GM12878 (cell line): Measurements from ENCODE around the gene NOP9. TPM values are rescaled to one million over a fixed set of nuclear protein-coding genes. Genes with fewer than 3 reads are reported as not detected.

ENCODE experiments used
- ATAC-seq: fragments of 200-7000 bp; cut with Tn5 transposase; 3 replicates; pipeline ENCODE4 v1.9.1; 2020; ENCODE audit warnings: mild to moderate bottlenecking, moderate library complexity
- BruUV-seq: library from RNA; stranded (reverse); fragments of 400-500 nt; replicated peaks from 2 replicates; lab custom pipeline; 2021; lab: Mats Ljungman, UMichigan
- CTCF ChIA-PET: fragments of 300-600 bp; sonication (Branson Sonifier 250); formaldehyde crosslinking; extraction: SDS; loops from one replicate; lab custom pipeline; 2021; ENCODE audit warnings: inconsistent platforms; lab: Yijun Ruan, JAX
- POLR2A ChIA-PET: fragments of 350-600 bp; formaldehyde crosslinking; extraction: SDS; loops from one replicate; lab custom pipeline; 2021; ENCODE audit warnings: inconsistent platforms; lab: Charles Lee
- RAD21 ChIA-PET: fragments of 300-600 bp; sonication (Branson Sonifier 250); formaldehyde crosslinking; loops from one replicate; lab custom pipeline; 2023; ENCODE audit warnings: antibody characterized with exemption; ENCODE audit not compliant: unreplicated experiment; lab: Charles Lee
- SMC1A ChIA-PET: fragments of 300-600 bp; sonication (Branson Sonifier 250); formaldehyde crosslinking; loops from one replicate; lab custom pipeline; 2023; ENCODE audit not compliant: unreplicated experiment, uncharacterized antibody; lab: Charles Lee
- DNase-seq: peaks from one replicate; pipeline ENCODE4 v3.0.0-alpha.2; 2011; ENCODE audit warnings: low read depth, low spot score
- FAIRE-seq: peaks from 3 replicates; lab custom pipeline; 2011; peaks lifted over from hg19 to GRCh38; lab: Jason Lieb, UNC
- H2AFZ ChIP-seq: 2 replicates; pipeline ENCODE4 v1.6.0; 2011; ENCODE audit warnings: low read depth, low read length, control low read depth; ENCODE audit not compliant: control insufficient read depth
- H3K27ac ChIP-seq: 2 replicates; pipeline ENCODE4 v1.5.1; 2011; ENCODE audit warnings: control low read depth; ENCODE audit not compliant: control insufficient read depth, insufficient read depth
- H3K27me3 ChIP-seq, 2 experiments: replicated peaks in 1 of 2; 2 replicates each; pipeline versions ENCODE4 v1.6.0 to v1.6.1; 2011; ENCODE audit warnings: low read length in 1 of 2; ENCODE audit not compliant: control insufficient read depth in 2 of 2, insufficient read depth in 2 of 2
- H3K36me3 ChIP-seq, 2 experiments: 2 replicates each; pipeline ENCODE4 v1.5.1; 2011; ENCODE audit warnings: low read length in 1 of 2; ENCODE audit not compliant: control insufficient read depth in 2 of 2, insufficient read depth in 2 of 2
- H3K4me1 ChIP-seq: 2 replicates; pipeline ENCODE4 v1.6.1; 2011; ENCODE audit warnings: mild to moderate bottlenecking, low read length, moderate library complexity, mixed read lengths; ENCODE audit not compliant: control insufficient read depth, insufficient read depth
- H3K4me2 ChIP-seq: 2 replicates; pipeline ENCODE4 v1.6.0; 2011; ENCODE audit warnings: control low read depth; ENCODE audit not compliant: control insufficient read depth, insufficient read depth
- H3K4me3 ChIP-seq: fragments of 200-600 bp; sonication (generic); 2 replicates; pipeline ENCODE4 v1.5.1; 2016
- H3K79me2 ChIP-seq: 2 replicates; pipeline ENCODE4 v1.6.0; 2011; ENCODE audit warnings: low read length; ENCODE audit not compliant: control insufficient read depth, insufficient read depth
- H3K9ac ChIP-seq: 2 replicates; pipeline ENCODE4 v1.8.0; 2011; ENCODE audit warnings: low read length, control low read depth, mixed read lengths; ENCODE audit not compliant: control insufficient read depth, insufficient read depth
- H3K9me3 ChIP-seq: replicated peaks from 3 replicates; pipeline ENCODE4 v1.5.1; 2011; ENCODE audit warnings: mild to moderate bottlenecking, low read length; ENCODE audit not compliant: control insufficient read depth, insufficient read depth
- H4K20me1 ChIP-seq: 2 replicates; pipeline ENCODE4 v1.6.0; 2011; ENCODE audit not compliant: control insufficient read depth, insufficient read depth
- CREM ChIP-seq: IDR thresholded peaks from 2 replicates; pipeline ENCODE4 v1.6.1; 2014; ENCODE audit warnings: antibody characterized with exemption, low read depth
- FOXK2 ChIP-seq: fragments of 450-650 bp; IDR thresholded peaks from 2 replicates; pipeline ENCODE4 v1.6.1; 2017; ENCODE audit warnings: mild to moderate bottlenecking, moderate library complexity
- GABPA ChIP-seq: IDR thresholded peaks from 2 replicates; pipeline ENCODE4 v1.6.1; 2014; ENCODE audit warnings: antibody characterized with exemption, low read depth, mild to moderate bottlenecking, inconsistent platforms
- JUND ChIP-seq: IDR thresholded peaks from 2 replicates; pipeline ENCODE4 v1.6.1; 2012; ENCODE audit warnings: low read depth, mild to moderate bottlenecking, low read length, improper control_type of control experiment, moderate library complexity
- MEF2B ChIP-seq: fragments of 450-650 bp; IDR thresholded peaks from 2 replicates; pipeline ENCODE4 v1.6.1; 2018; ENCODE audit warnings: mild to moderate bottlenecking, moderate library complexity; ENCODE audit not compliant: partially characterized antibody, poor library complexity, severe bottlenecking
- SIX5 ChIP-seq: IDR thresholded peaks from 2 replicates; pipeline ENCODE4 v1.6.1; 2011; ENCODE audit warnings: mild to moderate bottlenecking, low read depth, low read length, moderate library complexity; ENCODE audit not compliant: severe bottlenecking
- SMAD1 ChIP-seq: fragments of 450-650 bp; IDR thresholded peaks from 2 replicates; pipeline ENCODE4 v1.6.1; 2018; ENCODE audit warnings: mild to moderate bottlenecking, low read depth; ENCODE audit not compliant: partially characterized antibody
- ZNF274 ChIP-seq: IDR thresholded peaks from one replicate; pipeline ENCODE4 v1.8.0; 2011; ENCODE audit not compliant: insufficient read length, insufficient read depth
- ZNF622 ChIP-seq: fragments of 450-650 bp; IDR thresholded peaks from 2 replicates; pipeline ENCODE4 v1.6.1; 2017; ENCODE audit warnings: mild to moderate bottlenecking, inconsistent platforms
- WGBS: methylation state at CpG from one replicate; pipeline ENCODE4 v1.1.6; 2016; ENCODE audit warnings: low lambda C conversion rate; ENCODE audit not compliant: insufficient replicate concordance, insufficient coverage; ENCODE audit errors: missing lambda C conversion rate; 5-methylcytosine and 5-hydroxymethylcytosine counted together
- in situ Hi-C: fragments of 300-500 bp; cut with MboI; formaldehyde crosslinking; loops from 9 replicates; pipeline ENCODE4 v1.14.3; 2018; ENCODE audit warnings: mixed read lengths
- intact Hi-C: fragments of 100-400 bp; cut with micrococcal nuclease; formaldehyde crosslinking; loops from one replicate; pipeline ENCODE4 v1.14.2; 2022; ENCODE audit not compliant: unreplicated experiment
- polyA plus RNA-seq, 11 experiments: library from polyadenylated mRNA; depleted of rRNA in 4 of 11; unstranded in 6 of 11; stranded (reverse) in 5 of 11; fragments of >200 nt; fragmentation: Nextera tagmentation in 4 of 11; fragmentation: Illumina TruSeq in 1 of 11; extraction: Ambion mirVana in 4 of 11; extraction: Trizol in 1 of 11; gene quantifications; 1 replicate in 1 of 11; 2 replicates in 10 of 11; pipeline versions ENCODE4 v1.2.1 to v1.2.3, GENCODE V29; 2011 to 2016; ENCODE audit warnings: inconsistent platforms in 2 of 11, missing spikeins in 2 of 11, low read depth in 1 of 11
- total RNA-seq, 4 experiments: library from RNA; depleted of rRNA in 3 of 4; stranded (reverse); fragments of >200 nt in 3 of 4; fragmentation: Illumina TruSeq in 1 of 4; extraction: Trizol in 1 of 4; gene quantifications; 2 replicates each; pipeline versions ENCODE4 v1.2.1 to v1.2.3, GENCODE V29; 2013 to 2021

Gene NOP9
- total and polyA plus RNA-seq, 10 of the 15 experiments (the other 5 are each of a cell fraction or from before 2014, with no cell fraction given): 2.4 to 43.9 (median 20.3) TPM

- 23% methylated on average over 4 of the region's 4 CpGs for WGBS
- no peaks in the 10 kb centered on the region for H3K9me3 ChIP-seq
- H3K4me2 ChIP-seq: no peak overlapping the region
- H3K27me3 ChIP-seq: peaks cover 1 to 4% of the 10 kb centered on the region in 2 experiments; a peak in 3 of 4 replicates
- H3K4me3 ChIP-seq: no peak overlapping the region
- intact Hi-C loops: no loop called here
- no peak overlapping the region for H3K9ac ChIP-seq
- no peaks in the 10 kb centered on the region for H3K4me1 ChIP-seq
- ChIA-PET POLR2A (no interaction called here), CTCF (interaction anchor here (0.9 to 2.5 kb wide), 3 partner anchors 18 to 80 kb away, joined by 3 to 10 read pairs (median 5); no protein-coding TSS in a partner anchor), SMC1A (interaction anchor here (0.6 to 1.7 kb wide), 4 partner anchors 11 to 80 kb away, joined by 3 read pairs; partner anchors contain the start of gene RIPK3), RAD21 (no interaction called here)
- in situ Hi-C loops: no loop called here
- ATAC-seq (no peak; the same call in 2 of the 3 replicates), FAIRE-seq (no peak), DNase-seq (no peak)
- TF ChIP-seq MEF2B: no peak
- TF ChIP-seq ZNF622: no peak
- no peak for TF ChIP-seq FOXK2
- no peak for TF ChIP-seq CREM
- TF ChIP-seq ZNF274: no peak
- TF ChIP-seq GABPA: no peak
- no peak for TF ChIP-seq SIX5
- TF ChIP-seq JUND: no peak
- TF ChIP-seq SMAD1: no peak
- no peak overlapping the region for H2AFZ ChIP-seq
- no peaks in the 10 kb centered on the region for H3K36me3 ChIP-seq
- no peaks in the 10 kb centered on the region for H3K79me2 ChIP-seq
- no peaks in the 10 kb centered on the region for H4K20me1 ChIP-seq
- no TSS peak for BruUV-seq
- H3K27ac ChIP-seq: no peak overlapping the region
These were observed 51.9 kb downstream of the NOP9 start for GRCh38 chr14:24351517-24351916.
